GM10266 (cell line): Measurements from ENCODE around the gene FAM210A.

Experiments
- DNase-seq: peaks from one replicate; pipeline ENCODE4 v3.0.0; 2012; ENCODE audit errors: extremely low spot score
- TF ChIP-seq, protein P1 (sequence below): IDR thresholded peaks from 2 replicates; pipeline ENCODE4 v1.5.1; 2012; ENCODE audit warnings: mild to moderate bottlenecking, low read depth; ENCODE audit not compliant: control insufficient read depth, insufficient read depth; ENCODE audit errors: missing control alignments

The FAM210A gene

DNA sequence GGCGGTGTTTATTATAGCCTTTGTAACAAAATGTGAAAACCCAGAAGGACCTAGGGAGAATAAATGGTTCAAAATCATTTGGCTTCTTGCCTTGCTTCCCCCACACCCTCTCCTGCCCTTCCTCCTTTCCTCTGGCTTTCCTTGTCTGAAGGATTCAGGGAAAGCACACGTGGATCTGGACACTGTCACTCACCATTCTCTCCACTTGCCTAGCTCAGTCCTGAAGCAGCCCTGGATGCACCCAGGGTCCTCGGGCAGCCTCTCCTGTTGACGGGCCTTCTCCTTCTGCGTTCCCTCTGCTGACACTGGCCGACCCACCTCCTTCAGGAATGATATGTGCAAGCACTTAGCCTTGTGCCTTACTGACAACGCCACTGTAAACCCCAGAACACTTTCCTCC lies 68.4 kb downstream of the FAM210A start:
- TF ChIP-seq, protein P1, sequence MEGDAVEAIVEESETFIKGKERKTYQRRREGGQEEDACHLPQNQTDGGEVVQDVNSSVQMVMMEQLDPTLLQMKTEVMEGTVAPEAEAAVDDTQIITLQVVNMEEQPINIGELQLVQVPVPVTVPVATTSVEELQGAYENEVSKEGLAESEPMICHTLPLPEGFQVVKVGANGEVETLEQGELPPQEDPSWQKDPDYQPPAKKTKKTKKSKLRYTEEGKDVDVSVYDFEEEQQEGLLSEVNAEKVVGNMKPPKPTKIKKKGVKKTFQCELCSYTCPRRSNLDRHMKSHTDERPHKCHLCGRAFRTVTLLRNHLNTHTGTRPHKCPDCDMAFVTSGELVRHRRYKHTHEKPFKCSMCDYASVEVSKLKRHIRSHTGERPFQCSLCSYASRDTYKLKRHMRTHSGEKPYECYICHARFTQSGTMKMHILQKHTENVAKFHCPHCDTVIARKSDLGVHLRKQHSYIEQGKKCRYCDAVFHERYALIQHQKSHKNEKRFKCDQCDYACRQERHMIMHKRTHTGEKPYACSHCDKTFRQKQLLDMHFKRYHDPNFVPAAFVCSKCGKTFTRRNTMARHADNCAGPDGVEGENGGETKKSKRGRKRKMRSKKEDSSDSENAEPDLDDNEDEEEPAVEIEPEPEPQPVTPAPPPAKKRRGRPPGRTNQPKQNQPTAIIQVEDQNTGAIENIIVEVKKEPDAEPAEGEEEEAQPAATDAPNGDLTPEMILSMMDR, result no peak
- DNase-seq, result no peak

DNA sequence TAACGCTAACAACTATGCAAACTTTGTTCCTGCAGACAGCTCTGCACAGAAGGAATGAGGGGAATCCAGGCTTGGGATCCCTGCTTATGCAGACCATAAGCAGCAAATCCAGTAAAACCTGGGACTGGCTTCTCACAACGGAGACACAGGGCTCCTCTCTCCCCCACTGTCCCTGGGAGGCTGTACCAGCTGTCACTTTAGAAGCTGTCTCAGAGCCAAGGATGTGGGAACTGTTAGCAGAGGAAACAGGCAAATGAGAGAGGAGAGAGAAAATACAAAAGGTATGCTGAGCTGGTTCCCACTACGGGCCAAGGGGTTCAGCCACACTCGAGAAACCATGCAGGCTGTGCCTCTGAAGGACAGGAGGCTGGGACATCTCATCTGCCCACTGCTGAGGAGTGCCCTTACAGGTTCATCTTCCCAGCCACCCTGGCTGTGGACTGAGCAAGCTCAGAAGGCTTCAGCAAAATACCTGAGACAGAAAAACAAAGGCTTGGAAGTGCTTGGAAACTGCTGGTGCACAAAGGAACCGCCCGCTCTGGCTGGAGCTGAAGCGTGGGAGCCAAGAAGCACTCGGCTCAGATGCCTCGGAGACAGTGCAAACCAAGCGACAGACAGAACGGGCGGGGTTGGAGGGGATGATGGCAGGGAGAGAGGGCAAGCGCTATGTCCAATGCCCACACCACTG lies 72.5 kb downstream of the FAM210A start:
- no peak for DNase-seq
- TF ChIP-seq, protein P1, result no peak

DNA sequence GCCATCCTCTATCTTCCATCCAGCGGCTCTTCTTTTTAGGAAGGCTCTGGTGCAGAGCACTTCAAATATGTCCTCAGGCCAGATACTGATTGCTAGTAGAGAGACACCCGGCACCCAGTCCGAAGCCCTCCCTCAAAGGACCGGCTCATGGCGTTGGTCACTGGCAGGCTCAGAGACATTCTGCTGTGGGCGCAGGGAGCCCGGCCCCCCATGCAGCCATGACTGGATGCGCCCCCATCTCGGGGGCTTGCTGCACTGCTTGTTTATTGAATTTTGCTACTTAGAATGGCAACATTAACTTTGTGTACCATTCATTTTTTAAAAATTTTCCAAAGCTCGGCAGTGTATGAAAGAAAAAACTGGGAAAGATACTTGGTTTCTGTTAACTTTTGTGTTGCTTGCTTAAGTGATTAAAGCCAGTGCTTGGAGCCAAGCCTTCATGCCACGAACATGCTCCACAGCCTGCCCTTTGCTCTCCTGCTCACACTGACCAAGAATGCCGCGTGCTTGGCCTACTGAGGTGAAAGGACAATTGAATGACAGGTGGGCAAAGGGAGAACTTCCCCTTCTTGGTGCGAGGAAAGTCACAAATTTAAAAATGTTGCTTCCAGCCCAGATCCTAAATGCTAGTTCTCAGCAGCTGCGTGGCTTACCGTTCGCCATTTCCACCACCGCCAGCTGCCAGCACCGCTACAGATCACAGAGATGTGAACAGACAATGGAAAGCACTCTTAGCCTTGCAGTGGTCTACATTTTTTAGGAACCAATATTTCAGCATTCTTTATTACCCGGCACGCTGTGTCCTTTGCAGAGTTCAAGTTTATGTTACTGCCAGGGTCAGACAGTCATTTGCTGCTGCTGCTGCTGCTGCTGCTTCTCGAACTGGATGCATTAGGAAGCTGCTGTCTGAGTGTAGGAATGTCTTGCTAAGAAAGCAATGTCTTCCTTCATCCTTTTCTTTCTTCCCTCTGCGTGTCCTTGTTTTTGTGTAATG lies 76.7 kb downstream of the FAM210A start:
- TF ChIP-seq, protein P1, result no peak
- DNase-seq, result no peak

DNA sequence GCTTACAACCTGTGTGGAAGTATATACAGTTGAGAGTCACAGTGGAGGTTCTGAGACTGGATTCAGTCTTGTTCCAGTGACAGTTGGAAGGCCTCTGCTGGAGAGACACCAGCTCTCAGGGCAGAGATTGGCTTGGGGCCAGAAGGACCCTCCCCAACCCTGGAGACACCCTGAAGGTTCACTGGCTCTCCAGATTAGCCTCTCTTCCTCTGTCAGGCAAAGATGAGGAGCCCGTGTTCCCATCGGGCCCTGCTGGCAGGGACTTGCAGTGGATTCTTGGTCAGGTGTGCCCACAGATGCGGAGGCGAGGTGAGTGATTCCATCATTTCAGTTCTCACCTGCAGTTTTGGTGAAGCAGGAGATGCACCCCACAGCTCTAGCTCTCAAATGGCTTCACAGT lies 78.6 kb downstream of the FAM210A start:
- no peak for DNase-seq
- TF ChIP-seq, protein P1, result no peak

DNA sequence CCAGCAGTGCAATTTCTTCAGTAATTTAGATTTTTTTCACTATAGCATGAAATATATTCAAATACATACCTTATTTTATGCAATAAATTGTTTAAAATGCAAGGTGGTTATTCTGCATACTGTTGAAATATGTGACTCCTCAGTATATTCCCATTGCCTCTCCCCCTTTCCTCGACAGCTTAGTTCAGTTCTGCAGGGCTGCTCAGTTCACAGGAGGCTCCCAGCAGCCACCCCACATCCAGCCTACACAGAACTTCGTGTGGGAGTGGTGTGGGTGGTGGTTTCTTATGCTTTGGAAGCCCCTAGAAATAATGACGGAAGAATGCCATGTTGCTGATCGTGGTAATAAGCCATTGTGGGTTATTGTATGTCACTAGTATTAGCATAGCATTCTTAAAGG lies 79.7 kb downstream of the FAM210A start:
- no peak for DNase-seq
- TF ChIP-seq, protein P1, result no peak

DNA sequence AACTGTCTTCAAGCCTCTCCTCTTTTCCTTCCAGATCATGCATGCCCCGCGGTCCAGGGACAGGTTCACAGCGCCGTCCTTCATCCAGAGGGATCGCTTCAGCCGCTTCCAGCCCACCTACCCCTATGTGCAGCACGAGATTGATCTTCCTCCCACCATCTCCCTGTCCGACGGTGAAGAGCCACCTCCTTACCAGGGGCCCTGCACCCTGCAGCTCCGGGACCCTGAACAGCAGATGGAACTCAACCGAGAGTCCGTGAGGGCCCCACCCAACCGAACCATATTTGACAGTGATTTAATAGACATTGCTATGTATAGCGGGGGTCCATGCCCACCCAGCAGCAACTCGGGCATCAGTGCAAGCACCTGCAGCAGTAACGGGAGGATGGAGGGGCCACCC lies 81.3 kb downstream of the FAM210A start:
- TF ChIP-seq, protein P1, result no peak
- DNase-seq, result no peak
